ENCODE measurements around the gene SLC41A2.
"Not testable (repeated sequence)": the region's sequence is repeated elsewhere in the genome, so short reads cannot be mapped to it uniquely, and the experiment has no call there.

The SLC41A2 gene, protein sequence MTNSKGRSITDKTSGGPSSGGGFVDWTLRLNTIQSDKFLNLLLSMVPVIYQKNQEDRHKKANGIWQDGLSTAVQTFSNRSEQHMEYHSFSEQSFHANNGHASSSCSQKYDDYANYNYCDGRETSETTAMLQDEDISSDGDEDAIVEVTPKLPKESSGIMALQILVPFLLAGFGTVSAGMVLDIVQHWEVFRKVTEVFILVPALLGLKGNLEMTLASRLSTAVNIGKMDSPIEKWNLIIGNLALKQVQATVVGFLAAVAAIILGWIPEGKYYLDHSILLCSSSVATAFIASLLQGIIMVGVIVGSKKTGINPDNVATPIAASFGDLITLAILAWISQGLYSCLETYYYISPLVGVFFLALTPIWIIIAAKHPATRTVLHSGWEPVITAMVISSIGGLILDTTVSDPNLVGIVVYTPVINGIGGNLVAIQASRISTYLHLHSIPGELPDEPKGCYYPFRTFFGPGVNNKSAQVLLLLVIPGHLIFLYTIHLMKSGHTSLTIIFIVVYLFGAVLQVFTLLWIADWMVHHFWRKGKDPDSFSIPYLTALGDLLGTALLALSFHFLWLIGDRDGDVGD

DNA sequence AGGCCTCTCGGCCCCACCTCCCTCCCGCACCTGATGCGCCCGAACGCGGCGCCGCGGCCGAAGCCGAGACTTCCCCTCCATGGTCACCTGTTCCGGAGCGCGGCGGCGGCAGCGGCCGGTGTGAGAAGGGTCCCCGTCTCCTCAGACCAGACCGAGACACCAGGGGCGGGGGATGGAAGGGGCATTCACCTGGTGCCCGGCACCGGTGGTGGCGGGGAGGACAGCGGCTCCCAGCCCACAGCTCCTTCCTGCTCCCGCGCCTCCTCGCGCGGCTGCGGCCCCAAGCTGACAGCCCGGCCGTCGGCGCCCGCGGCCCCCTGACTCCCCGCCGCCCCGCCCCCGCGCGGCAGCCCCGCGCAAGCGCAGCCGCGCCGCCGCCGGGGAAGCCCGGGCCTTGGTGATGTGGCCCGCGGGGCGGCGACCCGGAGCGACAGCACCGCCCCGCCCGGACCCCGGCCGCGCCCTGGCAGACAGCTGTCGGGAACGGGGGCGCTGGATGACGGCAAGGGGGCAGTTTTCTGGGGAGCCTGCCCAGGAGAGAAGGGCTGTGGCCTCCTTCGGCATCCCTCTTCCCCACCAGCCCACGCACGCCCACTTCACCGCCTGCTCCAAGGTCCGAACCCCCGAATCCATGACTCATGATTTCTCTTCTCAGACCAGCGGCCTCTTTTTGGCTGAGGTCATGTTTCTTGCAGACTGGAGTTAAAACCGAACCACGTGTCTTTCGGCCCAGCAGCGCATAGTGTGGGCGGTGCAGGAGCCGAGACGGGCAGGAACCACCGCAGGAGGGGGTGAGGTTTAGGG, at the start of gene SLC41A2:
SLC41A2 (minus strand) TSS at position 290 of the 804 bp plus-strand sequence. CDS start 29,763 bp downstream, outside the sequence.
- peak; percentile 77 for DNase-seq

DNA sequence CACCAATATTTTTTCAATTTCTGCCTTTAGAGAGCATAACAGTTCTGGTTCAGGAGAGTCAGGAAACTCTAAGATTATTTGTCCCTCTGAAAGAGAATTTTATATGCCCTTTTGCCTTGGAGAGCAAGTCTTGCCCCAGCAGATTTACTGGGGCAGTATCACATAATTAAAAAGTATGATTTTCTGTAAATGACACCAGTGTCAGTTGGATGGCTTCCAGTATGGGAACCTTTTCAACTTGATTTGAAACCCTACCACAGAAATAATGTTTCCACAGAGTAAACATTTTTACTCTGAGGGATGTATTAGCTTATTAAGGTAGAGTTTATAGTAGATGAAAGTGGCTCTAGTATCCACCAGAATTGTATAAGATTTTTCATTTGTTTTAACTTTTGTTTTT, 43.4 kb upstream of the SLC41A2 start:
- DNase-seq: no peak

DNA sequence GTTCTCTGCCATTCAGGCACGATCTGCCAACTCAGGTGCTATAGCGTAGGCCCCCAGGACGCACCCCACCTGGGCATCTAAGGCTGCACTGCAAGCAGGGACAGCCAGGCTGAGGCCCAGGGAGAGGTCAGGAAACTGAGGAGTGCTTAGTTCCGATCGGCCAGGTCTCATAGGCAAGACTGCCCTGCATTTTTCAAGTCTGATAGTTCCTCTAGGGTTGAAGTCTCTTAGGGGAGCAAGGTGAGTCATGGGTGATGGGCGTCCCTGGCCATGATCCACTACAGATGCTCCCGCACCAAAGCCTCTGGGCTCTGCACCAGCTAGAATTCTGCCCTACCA, 41.2 kb upstream of the SLC41A2 start:
- no peak for DNase-seq

DNA sequence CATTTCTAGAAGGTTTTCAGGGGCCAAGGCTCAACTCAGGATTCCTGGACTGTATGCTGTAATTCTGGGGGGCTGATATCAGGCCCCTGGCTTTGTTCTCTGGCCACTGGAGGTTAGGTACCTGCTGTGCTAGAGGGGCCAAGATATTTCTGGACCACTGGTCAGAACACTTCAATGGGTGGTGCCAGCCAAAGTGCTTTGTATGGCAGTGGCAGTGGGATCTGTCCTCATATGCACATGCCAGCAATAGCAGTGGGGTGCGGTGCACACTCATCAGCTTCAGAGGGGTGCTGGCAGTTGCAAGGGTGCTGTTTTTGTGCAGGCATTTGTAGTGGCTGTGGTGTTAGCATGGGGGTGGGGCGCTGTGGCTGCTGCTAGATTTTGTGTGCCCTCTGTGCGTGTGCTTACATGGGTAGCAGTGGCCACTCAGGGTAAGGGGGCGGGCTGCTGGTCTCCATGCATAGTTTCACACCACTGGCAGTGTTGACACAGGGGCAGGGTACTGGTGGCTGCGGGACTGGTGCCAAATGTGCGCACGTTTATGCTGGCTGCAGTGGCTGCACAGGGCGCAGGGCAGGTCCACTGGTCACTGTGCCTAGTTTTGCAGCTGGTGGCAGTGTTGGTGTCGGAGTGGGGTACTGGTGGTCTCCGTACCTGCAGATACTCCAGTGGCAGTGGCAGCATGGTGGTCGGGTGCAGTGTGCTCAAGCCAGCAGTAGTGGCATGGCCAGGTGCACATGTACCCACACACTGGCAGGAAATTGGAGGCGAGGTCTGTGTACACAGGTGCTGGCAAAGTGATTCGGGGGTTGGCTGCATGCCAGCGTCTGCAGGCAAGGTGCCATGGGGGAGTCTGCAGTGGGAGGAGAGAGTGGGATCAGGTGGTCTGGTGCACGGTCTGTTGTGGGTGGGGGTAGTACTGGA, 40.6 kb upstream of the SLC41A2 start:
- DNase-seq: no peak

DNA sequence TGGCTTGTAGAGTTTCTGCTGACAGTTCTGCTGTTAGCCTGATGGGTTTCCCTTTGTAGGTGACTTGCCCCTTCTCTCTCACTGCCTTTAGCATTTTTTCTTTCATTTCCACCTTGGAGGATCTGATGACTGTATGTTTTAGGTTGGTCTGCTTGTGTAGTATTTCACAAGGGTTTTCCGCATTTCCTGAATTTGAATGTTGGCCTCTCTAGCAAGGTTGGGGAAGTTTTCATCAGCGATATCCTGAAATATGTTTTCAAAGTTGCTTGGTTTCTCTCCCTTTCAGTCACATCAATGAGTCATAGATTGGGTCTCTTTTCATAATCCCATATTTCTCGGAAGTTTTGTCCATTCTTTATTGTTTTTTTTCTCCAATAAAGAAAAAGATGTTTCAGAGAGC, 39.5 kb upstream of the SLC41A2 start:
- no peak for DNase-seq

DNA sequence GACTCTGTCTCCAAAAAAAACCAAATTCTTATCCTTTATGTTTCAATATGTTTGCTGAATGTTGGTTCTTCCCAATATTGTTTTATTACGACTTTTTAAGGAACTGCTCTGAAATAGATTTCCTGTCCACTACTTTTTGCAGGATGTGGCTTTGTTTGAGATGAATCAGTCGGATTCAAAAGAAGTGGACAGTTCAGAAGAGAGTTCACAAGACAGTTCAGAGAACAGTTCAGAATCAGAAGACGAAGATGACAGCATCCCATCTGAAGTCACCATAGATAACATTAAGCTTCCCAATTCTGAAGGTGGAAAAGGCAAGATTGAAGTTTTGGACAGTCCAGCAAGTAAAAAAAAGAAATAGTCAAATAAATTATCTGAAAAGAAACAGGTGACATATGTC, 36.2 kb upstream of the SLC41A2 start:
- no peak for DNase-seq

DNA sequence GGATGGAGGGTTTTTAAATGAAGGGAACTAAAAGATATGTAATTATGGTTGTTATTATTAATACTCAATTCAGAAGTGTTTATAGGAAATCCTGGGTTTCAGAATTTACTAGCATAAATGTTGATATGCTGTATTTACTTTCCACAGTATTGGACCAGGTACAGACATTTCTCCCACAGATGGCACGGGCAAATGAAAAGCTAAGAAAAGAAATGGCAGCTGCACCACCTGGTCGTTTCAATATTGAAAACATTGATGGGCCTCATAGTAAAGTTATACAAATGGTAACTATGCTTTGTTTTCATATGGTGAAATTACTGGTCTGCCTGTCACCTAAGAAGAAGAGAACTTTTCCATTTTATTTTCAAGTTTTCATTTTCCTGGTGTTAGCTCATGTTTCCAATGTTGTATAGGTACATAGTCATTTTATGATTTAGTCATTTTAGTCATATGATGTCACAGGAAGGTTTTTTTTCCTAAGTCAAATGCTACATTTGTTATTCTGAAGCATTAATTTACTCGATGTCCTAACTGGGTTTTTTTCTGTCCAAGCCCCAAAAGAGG, 33.6 kb upstream of the SLC41A2 start:
- no peak for DNase-seq

DNA sequence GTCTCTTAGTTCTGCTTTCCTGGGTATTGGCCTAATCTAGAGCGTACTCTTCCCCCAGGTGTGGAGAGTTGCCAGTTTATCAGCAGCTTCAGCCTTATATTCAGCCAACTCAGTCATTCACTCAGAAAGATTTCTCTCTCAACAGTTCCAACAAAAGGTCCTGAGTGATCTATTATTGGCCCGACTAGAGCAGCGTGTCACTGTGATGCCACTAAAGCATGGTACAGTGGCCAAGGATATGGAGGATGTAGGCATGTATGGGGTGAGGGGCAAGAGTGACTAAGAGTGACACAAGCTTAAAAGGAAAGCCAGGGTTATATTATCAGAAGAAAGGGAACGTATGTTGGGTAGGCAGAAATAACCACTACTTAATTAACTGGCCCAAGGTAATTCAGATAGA, 32.9 kb upstream of the SLC41A2 start:
- no peak for DNase-seq

DNA sequence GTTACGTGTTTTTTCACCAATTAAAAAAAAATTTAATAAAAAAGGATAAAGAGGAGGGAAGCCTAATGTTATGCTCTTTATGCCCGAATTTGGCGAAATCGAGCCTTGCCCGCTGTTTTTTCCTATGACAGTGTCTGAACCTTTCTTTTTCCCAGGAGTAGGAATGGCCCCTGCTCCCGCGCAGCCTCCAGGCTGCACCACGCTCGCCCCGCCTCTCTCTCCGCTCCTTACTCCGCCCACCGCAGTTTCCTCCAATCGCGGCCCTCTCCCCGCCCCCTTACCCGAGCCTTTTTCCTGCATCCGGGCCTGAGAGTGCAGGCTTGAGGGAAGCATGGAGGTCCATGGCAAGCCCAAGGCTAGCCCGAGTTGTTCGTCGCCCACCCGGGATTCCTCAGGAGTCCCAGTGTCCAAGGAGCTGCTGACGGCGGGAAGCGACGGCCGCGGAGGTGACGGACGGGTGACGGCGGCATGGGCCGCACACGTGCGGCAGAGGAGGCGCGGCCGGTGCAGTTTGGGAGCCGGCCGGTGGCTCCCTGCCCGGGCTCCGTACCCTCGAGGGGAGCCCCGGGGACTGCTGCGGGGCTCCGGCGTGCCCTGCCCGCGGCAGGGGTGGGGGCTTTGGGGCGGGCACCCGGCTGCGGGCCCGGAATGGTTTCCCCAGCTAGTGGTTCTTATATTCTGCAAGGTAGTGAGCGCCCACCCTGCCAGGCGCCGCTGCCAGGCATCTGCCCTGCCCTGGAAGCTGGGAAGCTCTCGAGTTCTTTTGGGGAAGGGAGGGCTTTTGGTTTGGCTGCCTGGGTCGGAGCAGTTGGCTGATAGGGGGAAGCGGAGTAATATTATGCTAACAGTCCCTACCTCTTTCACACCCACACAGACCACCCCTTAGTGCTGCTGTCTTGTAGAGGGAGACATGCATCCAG, 28.2 kb upstream of the SLC41A2 start, which contains the start of gene NOPCHAP1:
NOPCHAP1 (plus strand) TSS at position 295 of the 920 bp plus-strand sequence; CDS start at position 332, 37 bp downstream.
- DNase-seq: peak; percentile 81

DNA sequence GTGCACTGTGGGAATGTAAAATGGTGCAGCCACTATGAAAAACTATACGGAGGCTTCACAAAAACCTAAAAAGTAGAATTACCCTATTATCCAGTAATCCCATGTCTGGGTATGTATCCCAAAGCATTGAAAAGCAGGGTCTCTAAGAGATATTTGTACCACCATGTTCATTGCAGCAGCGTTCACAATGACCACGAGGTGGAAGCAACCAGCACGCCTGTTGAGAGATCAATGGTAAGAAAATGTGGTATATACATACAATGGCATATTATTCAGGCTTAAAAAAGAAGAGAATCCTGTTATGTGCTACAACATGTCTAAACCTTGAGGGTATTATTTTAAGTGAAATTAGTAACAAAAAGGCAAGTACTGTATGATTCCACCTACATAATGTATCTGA, 27.1 kb upstream of the SLC41A2 start:
- DNase-seq: no peak

DNA sequence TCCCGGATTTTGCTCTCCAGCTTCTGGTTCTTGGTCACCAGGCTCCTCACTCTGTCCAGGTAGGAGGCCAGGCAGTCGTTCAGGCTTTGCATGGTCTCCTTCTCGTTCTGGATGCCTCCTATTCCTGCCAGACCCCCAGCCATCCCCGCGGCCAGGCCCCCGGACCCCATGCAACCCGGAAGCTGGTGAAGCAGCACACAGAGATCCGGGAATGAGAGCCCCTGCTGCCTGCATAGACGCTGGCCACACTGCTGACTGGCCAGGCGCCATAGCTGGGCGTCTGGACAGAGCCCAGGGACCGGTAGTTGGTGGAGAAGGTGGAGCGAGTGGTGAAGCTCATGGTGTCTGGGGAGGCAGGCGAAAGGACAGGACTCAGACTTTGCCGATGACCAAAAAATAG, 19.6 kb upstream of the SLC41A2 start:
- not testable (repeated sequence) for DNase-seq

DNA sequence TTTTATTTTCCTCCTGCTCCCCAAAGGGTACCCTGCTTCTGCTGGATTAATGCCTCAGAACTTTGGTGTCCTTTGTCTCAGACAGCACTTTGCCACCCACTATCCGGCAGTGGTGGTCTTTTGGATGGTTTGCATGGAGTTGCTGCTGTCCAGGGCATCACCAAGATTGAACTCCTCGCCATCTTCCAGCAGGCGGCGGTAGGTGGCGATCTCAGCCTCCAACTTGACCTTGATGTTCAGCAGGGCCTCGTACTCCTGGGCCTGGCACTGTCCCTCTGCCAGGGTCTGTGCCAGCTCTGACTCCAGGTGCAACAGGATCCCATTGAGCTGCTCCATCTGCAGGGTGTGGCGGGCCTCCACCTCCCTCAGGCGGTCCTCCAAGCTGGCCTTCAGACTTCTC, 18.6 kb upstream of the SLC41A2 start:
- no peak for DNase-seq

DNA sequence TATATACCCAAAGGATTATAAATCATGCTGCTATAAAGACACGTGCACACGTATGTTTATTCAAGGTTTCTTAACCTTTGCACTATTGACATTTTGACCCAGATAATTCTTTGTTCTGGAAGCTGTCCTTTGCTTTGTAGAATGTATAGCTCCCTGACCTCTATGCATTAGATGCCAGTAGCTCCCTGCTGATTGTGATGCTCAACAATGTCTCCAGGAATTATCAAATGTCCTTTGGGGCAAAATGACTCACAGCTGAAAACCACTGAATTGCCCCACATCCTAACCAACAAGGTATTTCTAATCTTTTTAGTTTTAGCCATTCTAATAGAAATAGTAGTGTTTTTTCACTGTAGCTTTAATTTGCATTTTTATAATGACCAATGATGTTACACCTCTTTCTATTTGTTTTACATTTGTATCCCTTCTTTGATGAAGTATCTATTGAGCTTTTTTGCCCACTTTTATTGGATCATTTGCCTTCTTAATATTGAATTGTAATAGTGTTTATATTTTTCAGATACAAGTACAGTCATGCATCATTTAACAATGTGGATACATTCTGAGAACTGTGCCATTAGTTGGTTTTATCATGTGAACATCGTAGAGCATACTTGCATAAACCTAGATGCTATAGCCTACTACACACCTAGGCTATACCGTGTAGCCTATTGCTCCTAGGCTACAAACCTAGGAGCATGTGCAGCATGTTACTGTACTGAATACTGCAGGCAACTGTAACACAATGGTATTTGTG, 17.7 kb upstream of the SLC41A2 start:
- no peak for DNase-seq

DNA sequence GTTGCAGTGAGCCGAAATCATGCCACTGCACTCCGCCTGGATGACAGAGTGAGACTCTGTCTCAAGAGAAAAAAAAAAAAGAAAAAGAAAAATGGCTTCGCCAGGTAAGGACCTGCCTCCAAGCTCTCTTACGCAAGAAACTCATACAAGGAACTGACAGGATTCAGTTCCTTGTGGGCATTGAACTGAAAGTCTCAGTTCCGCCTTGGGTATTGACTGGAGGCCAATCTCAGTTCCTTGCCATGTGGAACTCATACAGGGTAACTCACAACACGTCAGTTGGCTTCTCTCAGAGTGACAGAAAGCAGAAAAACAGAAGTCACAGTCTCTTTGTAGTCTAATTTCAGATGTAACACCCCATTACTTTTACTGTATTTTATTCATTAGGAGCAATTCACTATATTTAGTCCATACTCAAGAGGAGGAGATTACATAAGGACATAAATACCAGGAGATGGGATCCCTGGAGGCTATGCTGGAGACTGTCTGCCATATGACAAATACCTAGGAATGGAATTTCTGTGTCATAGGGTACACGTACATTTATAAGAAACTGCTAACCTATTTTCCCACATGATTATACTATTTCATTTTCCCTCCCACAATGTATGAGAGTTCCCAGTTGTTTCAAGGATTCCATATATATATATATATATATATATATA, 16.7 kb upstream of the SLC41A2 start:
- no peak for DNase-seq

DNA sequence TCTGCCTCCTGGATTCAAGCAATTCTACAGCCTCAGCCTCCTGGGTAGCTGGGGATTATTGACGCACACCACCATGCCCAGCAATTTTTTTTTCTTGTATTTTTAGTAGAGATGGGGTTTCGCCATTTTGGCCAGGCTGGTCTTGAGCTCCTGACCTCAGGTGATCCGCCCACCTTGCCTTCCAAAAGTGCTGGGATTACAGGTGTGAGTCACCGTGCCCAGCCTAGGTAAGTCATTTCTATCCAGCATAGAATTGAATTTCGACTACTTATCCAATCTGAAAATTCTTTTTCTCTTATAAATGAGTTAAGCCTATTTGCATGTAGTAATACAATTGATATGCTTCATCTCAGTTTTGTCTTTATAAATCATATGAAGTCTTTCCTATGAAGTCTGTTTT, 15.2 kb upstream of the SLC41A2 start:
- DNase-seq: no peak

DNA sequence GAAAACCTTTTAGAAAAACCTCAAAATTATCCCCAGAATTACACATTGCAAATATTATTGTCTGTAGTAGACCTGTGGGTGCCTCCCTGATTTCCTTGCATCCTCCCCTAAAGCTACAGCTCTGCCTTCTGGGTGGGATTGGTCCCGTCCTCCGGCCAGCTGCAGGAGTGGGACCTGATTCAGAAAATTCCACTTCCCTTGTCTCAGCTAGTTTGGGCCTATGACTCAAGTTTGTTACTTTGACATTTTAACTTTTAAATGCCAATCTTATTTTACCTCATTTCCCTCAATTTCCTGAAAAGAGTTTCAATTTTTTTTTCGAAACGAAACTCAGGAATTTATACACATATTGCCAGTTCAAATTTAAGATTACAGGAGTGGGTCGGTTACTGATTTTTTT, 13.2 kb upstream of the SLC41A2 start:
- DNase-seq: no peak

DNA sequence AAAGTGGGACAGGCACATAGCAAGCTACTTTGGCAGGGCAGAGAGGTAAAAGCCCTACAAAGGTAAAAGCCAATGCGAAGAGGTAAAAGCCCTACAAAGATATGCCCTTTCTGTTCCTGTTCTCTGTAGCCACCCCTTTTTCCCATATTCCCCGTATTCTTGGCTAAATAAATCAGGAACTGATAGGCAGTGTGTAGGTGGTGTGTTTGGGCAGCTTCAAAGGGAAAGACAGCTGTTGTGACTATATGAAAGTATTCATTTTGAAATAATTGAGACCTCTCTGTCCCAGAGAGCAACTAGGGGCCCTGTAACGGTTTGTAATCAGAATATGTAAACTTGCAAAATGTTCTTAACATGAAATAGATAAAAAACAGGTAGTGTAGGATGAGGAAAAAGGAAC, 11.3 kb upstream of the SLC41A2 start:
- no peak for DNase-seq

DNA sequence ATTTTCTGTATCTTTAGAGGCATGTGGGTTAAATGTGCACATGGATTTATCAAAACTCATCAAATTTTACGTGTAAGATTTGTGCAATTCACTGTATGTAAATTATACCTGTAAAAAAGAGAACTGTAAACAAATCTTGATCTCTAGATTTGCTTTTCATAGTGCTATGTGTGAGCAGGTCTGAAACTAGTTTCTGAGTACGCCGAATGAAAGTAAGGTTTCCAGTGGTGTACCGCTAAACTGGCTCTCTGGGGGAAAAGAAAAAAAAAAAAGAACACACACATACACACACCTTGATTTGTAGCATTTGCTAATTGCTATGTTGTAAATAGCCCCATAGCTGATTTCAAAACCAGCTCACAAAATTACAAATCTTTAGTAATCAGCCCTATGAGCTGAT, 8.6 kb upstream of the SLC41A2 start:
- no peak for DNase-seq

DNA sequence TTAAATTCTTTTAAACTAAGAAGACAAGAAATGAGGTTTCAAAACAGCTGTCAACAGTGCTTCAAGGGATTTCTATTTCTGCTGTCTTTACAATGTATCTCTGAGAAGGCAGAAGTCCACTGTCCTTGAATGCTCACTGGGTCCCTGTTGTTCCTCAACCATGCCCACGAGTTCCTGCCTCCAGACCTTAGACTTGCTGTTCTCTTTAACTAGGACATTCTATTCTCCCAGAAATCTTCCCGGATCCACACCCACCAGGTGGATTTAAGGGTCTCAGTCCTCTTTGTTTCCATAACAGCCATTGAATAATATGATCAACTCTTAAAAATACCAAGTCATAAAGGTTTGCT, 6.7 kb upstream of the SLC41A2 start:
- DNase-seq: no peak

All from activated CD4-positive, alpha-beta T cell treated with anti-CD3 and anti-CD28 coated beads, Interleukin-2, amount 50 U/mL, for 1 hour (primary cell).